Cardiac fibroblast (primary cell): ENCODE results near the gene FBXW2.

Experiments
- DNase-seq, 2 donors: peaks; one replicate each; pipeline versions ENCODE4 v3.0.0 to v3.0.0-alpha.2; 2010; ENCODE audit warnings: low read depth in 2 of 2
- H3K4me3 ChIP-seq, 2 donors: replicated peaks in 1 of 2; 1 replicate in 1 of 2; 2 replicates in 1 of 2; pipeline ENCODE4 v1.5.1; 2011; ENCODE audit warnings: low read depth in 2 of 2, low read length in 2 of 2, mild to moderate bottlenecking in 2 of 2, moderate library complexity in 1 of 2
- TF ChIP-seq, protein P1 (sequence below): IDR thresholded peaks from one replicate; pipeline ENCODE4 v1.5.1; 2011; ENCODE audit warnings: low read depth, mild to moderate bottlenecking, low read length, inconsistent platforms

Gene FBXW2

DNA sequence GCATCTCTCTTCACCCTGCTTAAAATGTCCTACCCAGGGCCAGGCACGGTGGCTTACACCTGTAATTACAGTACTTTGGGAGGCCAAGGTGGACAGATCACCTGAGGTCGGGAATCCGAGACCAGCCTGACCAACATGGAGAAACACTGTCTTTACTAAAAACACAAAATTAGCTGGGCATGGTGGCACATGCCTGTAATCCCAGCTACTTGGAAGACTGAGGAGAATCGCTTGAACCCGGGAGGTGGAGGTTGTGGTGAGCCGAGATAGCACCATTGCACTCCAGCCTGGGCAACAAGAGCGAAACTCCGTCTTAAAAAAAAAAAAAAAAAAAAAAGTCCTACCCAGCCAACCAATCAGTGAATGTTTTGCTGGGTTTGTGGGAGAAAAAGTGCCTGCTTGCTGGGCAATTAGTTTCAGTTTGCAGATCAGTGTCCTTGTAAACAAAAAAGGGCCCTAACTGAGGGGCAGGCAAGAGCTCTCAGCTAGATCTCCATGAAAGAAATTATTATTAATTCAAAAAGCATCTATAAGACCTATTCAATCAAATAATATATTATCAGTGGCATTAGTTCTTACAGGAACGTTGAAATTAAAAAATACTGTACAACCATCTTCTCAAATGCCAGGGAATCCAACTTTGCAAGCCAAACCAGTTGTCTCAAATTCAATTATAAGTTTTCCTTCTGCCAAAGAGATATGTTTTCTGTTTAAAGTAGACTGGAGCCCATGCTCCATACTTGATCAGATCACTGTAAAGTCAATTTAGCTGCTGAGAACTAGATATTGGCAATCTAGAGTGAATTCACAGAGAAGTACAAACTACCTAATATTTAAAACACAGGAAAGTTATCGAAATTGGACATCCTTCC, 82.9 kb downstream of the FBXW2 start:
- TF ChIP-seq, protein P1, sequence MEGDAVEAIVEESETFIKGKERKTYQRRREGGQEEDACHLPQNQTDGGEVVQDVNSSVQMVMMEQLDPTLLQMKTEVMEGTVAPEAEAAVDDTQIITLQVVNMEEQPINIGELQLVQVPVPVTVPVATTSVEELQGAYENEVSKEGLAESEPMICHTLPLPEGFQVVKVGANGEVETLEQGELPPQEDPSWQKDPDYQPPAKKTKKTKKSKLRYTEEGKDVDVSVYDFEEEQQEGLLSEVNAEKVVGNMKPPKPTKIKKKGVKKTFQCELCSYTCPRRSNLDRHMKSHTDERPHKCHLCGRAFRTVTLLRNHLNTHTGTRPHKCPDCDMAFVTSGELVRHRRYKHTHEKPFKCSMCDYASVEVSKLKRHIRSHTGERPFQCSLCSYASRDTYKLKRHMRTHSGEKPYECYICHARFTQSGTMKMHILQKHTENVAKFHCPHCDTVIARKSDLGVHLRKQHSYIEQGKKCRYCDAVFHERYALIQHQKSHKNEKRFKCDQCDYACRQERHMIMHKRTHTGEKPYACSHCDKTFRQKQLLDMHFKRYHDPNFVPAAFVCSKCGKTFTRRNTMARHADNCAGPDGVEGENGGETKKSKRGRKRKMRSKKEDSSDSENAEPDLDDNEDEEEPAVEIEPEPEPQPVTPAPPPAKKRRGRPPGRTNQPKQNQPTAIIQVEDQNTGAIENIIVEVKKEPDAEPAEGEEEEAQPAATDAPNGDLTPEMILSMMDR: no peak
- H3K4me3 ChIP-seq: peak overlapping the region in 1 of 2 donors; percentile 18
- peak; percentile 27 to 67 for DNase-seq

DNA sequence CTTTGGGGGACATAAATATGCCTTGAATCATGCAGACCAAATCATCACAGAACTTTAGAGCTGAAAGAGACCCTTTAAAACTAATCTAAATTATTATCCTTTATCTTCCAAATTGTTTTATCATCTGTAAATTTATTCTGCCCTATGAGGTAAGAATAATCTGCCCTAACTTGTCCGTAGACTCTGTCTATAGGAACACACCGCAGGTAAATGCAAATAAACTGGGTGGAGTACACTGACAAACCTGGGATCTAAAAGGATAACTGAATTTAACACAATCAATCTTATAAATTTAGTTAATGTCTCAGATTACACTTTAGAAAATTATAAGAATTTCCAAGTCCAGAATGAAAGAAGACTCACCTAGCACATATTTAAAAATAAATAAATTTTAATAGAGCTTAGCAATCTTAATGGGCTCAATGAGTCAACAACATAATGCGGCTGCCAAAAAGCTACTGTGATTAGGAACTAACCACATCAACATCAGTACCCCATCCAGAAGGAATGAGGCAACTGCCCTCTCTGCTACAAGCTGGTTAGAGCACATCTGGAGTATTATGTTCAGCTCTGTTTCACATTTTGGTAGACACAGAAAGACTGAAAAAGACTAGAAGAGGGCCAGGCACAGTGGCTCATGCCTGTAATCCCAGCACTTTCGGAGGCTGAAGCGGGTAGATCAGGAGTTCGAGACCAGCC, 84.5 kb downstream of the FBXW2 start:
- no peak overlapping the region for H3K4me3 ChIP-seq
- TF ChIP-seq, protein P1: no peak
- peak; percentile 50 to 66 for DNase-seq

DNA sequence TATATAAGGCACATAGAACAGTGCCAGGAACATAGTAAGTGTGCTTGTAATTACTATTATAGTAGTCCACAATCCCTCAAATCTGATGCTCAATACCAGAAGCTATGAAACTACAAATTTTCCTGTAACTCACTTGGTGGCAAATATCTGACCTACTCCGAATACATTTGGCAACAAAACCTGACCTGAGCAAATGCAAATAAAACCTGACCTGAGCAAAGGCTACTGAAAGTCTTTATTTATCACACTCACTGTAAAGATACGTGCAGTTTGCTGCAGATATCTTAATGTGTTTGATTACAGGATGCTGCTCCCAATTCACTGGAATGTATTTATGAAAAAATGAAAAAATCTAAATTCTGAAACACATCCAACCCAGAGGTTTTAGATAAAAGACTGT, 86.0 kb downstream of the FBXW2 start:
- no peak overlapping the region for H3K4me3 ChIP-seq
- TF ChIP-seq, protein P1: no peak
- no peak for DNase-seq
